Astrocyte (in vitro differentiated cells and primary cell): ENCODE data around the gene OR51V1. TPM values are rescaled to one million over a fixed set of nuclear protein-coding genes. Genes with fewer than 3 reads are reported as not detected.

ENCODE experiments used
- DNase-seq: peaks from one replicate; pipeline ENCODE4 v3.0.0-alpha.2; 2010; ENCODE audit warnings: low read depth
- FAIRE-seq: peaks from 2 replicates; lab custom pipeline; 2011; peaks lifted over from hg19 to GRCh38; lab: Jason Lieb, UNC
- H2AFZ ChIP-seq: 2 replicates; pipeline ENCODE4 v1.6.0; 2012; ENCODE audit warnings: low read depth, low read length, inconsistent platforms
- H3K27ac ChIP-seq: 2 replicates; pipeline ENCODE4 v1.5.1; 2011; ENCODE audit warnings: low read depth, low read length, inconsistent platforms
- H3K27me3 ChIP-seq: 2 replicates; pipeline ENCODE4 v1.6.0; 2011; ENCODE audit warnings: low read length, inconsistent platforms; ENCODE audit not compliant: insufficient read depth
- H3K36me3 ChIP-seq: 2 replicates; pipeline ENCODE4 v1.5.1; 2011; ENCODE audit warnings: low read length, inconsistent platforms; ENCODE audit not compliant: insufficient read depth
- H3K4me1 ChIP-seq: 2 replicates; pipeline ENCODE4 v1.5.1; 2011; ENCODE audit warnings: low read length, inconsistent platforms; ENCODE audit not compliant: insufficient read depth
- H3K4me2 ChIP-seq: 2 replicates; pipeline ENCODE4 v1.6.0; 2012; ENCODE audit warnings: low read length, inconsistent platforms
- H3K4me3 ChIP-seq: 2 replicates; pipeline ENCODE4 v1.5.1; 2011; ENCODE audit warnings: low read depth, mild to moderate bottlenecking, low read length, inconsistent platforms; ENCODE audit not compliant: insufficient read depth
- H3K79me2 ChIP-seq: 2 replicates; pipeline ENCODE4 v1.6.0; 2012; ENCODE audit warnings: mild to moderate bottlenecking, low read length, inconsistent platforms; ENCODE audit not compliant: insufficient read depth
- H3K9ac ChIP-seq: 2 replicates; pipeline ENCODE4 v1.6.0; 2012; ENCODE audit warnings: mild to moderate bottlenecking, low read length, inconsistent platforms
- H3K9me3 ChIP-seq: 2 replicates; pipeline ENCODE4 v1.5.1; 2012; ENCODE audit warnings: low read depth, mild to moderate bottlenecking, low read length, inconsistent platforms; ENCODE audit not compliant: insufficient read depth
- H4K20me1 ChIP-seq: 2 replicates; pipeline ENCODE4 v1.6.0; 2012; ENCODE audit warnings: low read length, inconsistent platforms; ENCODE audit not compliant: insufficient read depth
- H3K27ac Mint-ChIP-seq: one replicate; pipeline ENCODE4 v1.8.0; 2021; ENCODE audit warnings: mild to moderate bottlenecking, mixed read lengths; ENCODE audit not compliant: unreplicated experiment
- H3K27me3 Mint-ChIP-seq: one replicate; pipeline ENCODE4 v1.8.0; 2021; ENCODE audit warnings: low read depth, mixed read lengths; ENCODE audit not compliant: unreplicated experiment
- H3K36me3 Mint-ChIP-seq: one replicate; pipeline ENCODE4 v1.8.0; 2021; ENCODE audit warnings: low read depth, mixed read lengths; ENCODE audit not compliant: unreplicated experiment
- H3K4me1 Mint-ChIP-seq: one replicate; pipeline ENCODE4 v1.8.0; 2021; ENCODE audit warnings: low read depth, mixed read lengths; ENCODE audit not compliant: unreplicated experiment
- H3K4me3 Mint-ChIP-seq: one replicate; pipeline ENCODE4 v1.8.0; 2021; ENCODE audit warnings: mild to moderate bottlenecking, moderate library complexity, mixed read lengths; ENCODE audit not compliant: unreplicated experiment
- H3K9me3 Mint-ChIP-seq: one replicate; pipeline ENCODE4 v1.8.0; 2021; ENCODE audit warnings: mild to moderate bottlenecking, mixed read lengths; ENCODE audit not compliant: unreplicated experiment
- EZH2 ChIP-seq: IDR thresholded peaks from 2 replicates; pipeline ENCODE4 v1.6.1; 2012; ENCODE audit warnings: mild to moderate bottlenecking, low read length, inconsistent platforms; ENCODE audit not compliant: insufficient read depth
- total RNA-seq: library from RNA; stranded (reverse); gene quantifications from 2 replicates; pipeline ENCODE4 v1.2.1, GENCODE V29; 2021
- TF ChIP-seq, protein P1 (sequence below): IDR thresholded peaks from 2 replicates; pipeline ENCODE4 v1.5.1; 2011; ENCODE audit warnings: low read depth, mild to moderate bottlenecking, inconsistent platforms, low read length, moderate library complexity; ENCODE audit not compliant: insufficient read depth

Gene OR51V1
- total RNA-seq, 1 donor from 2014 or later = not detected

DNA sequence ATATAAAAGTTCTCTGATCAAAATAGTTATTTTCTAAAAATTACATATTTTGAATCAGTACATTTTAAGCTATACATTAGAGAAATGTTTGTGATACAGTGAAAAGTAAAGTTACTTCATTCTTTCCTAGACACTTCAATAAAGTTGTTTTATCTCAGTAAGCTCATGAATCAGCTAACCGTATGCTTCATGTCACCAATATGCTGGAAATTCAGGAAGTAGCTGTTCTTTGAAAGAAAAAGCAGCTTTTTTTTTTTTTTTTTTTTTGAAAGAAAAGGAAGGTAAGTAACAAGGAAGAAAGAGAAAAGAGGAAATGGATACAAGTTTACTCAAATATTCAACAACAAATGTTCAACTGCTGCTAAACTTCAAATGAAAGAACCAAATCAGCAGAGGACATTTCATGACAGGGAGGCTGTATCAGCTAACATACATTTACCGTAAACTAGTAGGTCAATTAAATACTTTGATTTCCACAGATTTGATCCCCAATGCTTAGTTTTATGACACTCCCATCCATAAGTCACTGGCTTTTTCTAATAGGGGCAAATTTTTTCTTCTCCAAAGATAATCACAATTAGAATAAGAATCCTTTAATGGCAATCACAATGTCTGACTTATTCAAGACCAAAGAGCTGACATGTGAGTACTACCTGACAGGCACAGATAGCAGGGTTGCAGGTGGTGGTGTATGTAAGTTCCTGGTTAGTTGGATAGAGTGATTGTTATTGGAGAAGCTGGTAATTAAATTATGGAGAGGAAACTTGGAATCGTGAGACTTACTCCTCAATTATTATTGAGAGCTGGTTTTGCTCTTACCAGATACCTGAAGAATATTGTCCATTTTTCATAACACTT is 46.7 kb downstream of the OR51V1 start:
- no peaks in the 10 kb centered on the region for H3K36me3 ChIP-seq
- TF ChIP-seq EZH2 = no peak
- TF ChIP-seq, protein P1, sequence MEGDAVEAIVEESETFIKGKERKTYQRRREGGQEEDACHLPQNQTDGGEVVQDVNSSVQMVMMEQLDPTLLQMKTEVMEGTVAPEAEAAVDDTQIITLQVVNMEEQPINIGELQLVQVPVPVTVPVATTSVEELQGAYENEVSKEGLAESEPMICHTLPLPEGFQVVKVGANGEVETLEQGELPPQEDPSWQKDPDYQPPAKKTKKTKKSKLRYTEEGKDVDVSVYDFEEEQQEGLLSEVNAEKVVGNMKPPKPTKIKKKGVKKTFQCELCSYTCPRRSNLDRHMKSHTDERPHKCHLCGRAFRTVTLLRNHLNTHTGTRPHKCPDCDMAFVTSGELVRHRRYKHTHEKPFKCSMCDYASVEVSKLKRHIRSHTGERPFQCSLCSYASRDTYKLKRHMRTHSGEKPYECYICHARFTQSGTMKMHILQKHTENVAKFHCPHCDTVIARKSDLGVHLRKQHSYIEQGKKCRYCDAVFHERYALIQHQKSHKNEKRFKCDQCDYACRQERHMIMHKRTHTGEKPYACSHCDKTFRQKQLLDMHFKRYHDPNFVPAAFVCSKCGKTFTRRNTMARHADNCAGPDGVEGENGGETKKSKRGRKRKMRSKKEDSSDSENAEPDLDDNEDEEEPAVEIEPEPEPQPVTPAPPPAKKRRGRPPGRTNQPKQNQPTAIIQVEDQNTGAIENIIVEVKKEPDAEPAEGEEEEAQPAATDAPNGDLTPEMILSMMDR = no peak
- no peaks in the 10 kb centered on the region for H3K27me3 ChIP-seq
- no peak for DNase-seq
- Mint-ChIP-seq H3K27me3 (peaks cover 2% of the 10 kb centered on the region), H3K9me3 (no peaks in the 10 kb centered on the region), H3K4me1 (no peaks in the 10 kb centered on the region), H3K4me3 (no peak overlapping the region), H3K27ac (no peak overlapping the region), H3K36me3 (no peaks in the 10 kb centered on the region)
- FAIRE-seq = no peak
- H3K27ac ChIP-seq = no peak overlapping the region
- no peak overlapping the region for H3K4me2 ChIP-seq
- H3K79me2 ChIP-seq = no peaks in the 10 kb centered on the region
- H4K20me1 ChIP-seq = no peaks in the 10 kb centered on the region
- no peak overlapping the region for H3K4me3 ChIP-seq
- H2AFZ ChIP-seq = no peak overlapping the region
- H3K9me3 ChIP-seq = no peaks in the 10 kb centered on the region
- no peak overlapping the region for H3K9ac ChIP-seq
- no peaks in the 10 kb centered on the region for H3K4me1 ChIP-seq

DNA sequence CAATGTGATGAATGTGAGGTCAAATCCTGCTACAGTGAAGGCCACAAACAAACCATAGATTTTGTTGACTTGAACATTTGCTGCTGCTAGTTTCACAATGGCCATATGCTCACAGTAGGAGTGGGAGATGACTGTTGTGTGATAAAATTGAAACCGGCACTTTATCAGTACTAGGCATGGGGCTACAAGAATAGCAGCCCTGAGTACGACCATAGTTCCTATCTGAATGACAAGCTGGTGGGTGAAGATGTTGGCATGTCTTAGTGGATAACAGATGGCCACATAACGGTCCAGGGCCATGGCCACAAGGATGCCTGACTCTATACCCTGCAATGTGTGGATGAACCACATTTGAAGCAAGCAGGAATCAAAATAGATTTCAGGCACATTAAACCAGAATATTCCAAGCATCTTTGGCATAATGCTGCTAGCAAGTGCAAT is 48.7 kb downstream of the OR51V1 start:
- Histone ChIP-seq H3K9ac (no peak overlapping the region), H3K36me3 (no peaks in the 10 kb centered on the region), H2AFZ (no peak overlapping the region), H3K9me3 (no peaks in the 10 kb centered on the region), H4K20me1 (no peaks in the 10 kb centered on the region), H3K4me3 (no peak overlapping the region), H3K79me2 (no peaks in the 10 kb centered on the region), H3K27ac (no peak overlapping the region), H3K27me3 (no peaks in the 10 kb centered on the region), H3K4me1 (no peaks in the 10 kb centered on the region), H3K4me2 (no peak overlapping the region)
- Mint-ChIP-seq H3K4me1 (no peaks in the 10 kb centered on the region), H3K27ac (no peak overlapping the region), H3K9me3 (no peaks in the 10 kb centered on the region), H3K4me3 (no peak overlapping the region), H3K36me3 (no peaks in the 10 kb centered on the region), H3K27me3 (peaks cover 2% of the 10 kb centered on the region)
- DNase-seq (no peak), FAIRE-seq (no peak)
- TF ChIP-seq EZH2 = no peak
- TF ChIP-seq, protein P1 = no peak

Other genes starting within 250 kb of the OR51V1 start
- gene OR51A2, start 245.0 kb downstream of the OR51V1 start, total RNA-seq = not detected in 2 replicates
- not detected in 2 replicates for gene OR51L1, start 205.8 kb downstream of the OR51V1 start, total RNA-seq
- not detected in 2 replicates for gene OR52J3, start 154.2 kb downstream of the OR51V1 start, total RNA-seq
- gene OR52E2, start 141.1 kb downstream of the OR51V1 start, total RNA-seq = not detected in 2 replicates
- gene OR52E1, start 131.1 kb downstream of the OR51V1 start, total RNA-seq = 0.31 TPM in 1 of 2 replicates, not detected in the other
- not detected in 2 replicates for gene OR52A5, start 62.3 kb downstream of the OR51V1 start, total RNA-seq
- not detected in 2 replicates for gene OR52A1, start 45.9 kb downstream of the OR51V1 start, total RNA-seq
- gene HBB, start 26.4 kb upstream of the OR51V1 start, total RNA-seq = not detected in 2 replicates
- not detected in 2 replicates for gene HBD, start 33.8 kb upstream of the OR51V1 start, total RNA-seq
- not detected in 2 replicates for gene HBG1, start 49.2 kb upstream of the OR51V1 start, total RNA-seq
- not detected in 2 replicates for gene HBG2, start 54.1 kb upstream of the OR51V1 start, total RNA-seq
- not detected in 2 replicates for gene HBE1, start 69.3 kb upstream of the OR51V1 start, total RNA-seq
- gene OR51B4, start 101.3 kb upstream of the OR51V1 start, total RNA-seq = not detected in 2 replicates
- gene OR51B2, start 123.6 kb upstream of the OR51V1 start, total RNA-seq = not detected in 2 replicates
- not detected in 2 replicates for gene OR51B5, start 142.8 kb upstream of the OR51V1 start, total RNA-seq
- not detected in 2 replicates for gene OR51B6, start 150.8 kb upstream of the OR51V1 start, total RNA-seq
- gene OR51M1, start 183.1 kb upstream of the OR51V1 start, total RNA-seq = not detected in 2 replicates
- not detected in 2 replicates for gene OR51Q1, start 221.4 kb upstream of the OR51V1 start, total RNA-seq
- not detected in 2 replicates for gene OR51I1, start 240.8 kb upstream of the OR51V1 start, total RNA-seq
- gene OR51I2, start 248.6 kb upstream of the OR51V1 start, total RNA-seq = not detected in 2 replicates